H1 (cell line): ENCODE measurements around the gene RHBDD2. TPM values are rescaled to one million over a fixed set of nuclear protein-coding genes. Genes with fewer than 3 reads are reported as not detected.

Experiments
- CTCF ChIA-PET: fragments of 300-600 bp; sonication (Branson Sonifier 250); formaldehyde crosslinking; loops from one replicate; lab custom pipeline; 2021; ENCODE audit not compliant: partially characterized antibody; lab: Charles Lee
- POLR2A ChIA-PET: fragments of 300-600 bp; sonication (Branson Sonifier 250); formaldehyde crosslinking; loops from one replicate; lab custom pipeline; 2021; ENCODE audit warnings: inconsistent platforms; ENCODE audit not compliant: partially characterized antibody; lab: Charles Lee
- DNase-seq, 2 experiments: peaks; one replicate each; pipeline versions ENCODE4 v3.0.0 to v3.0.0-alpha.2; 2010 to 2022; ENCODE audit warnings: low spot score in 2 of 2, low read depth in 1 of 2, mixed read lengths in 1 of 2
- FAIRE-seq: peaks from 2 replicates; lab custom pipeline; 2011; peaks lifted over from hg19 to GRCh38; lab: Jason Lieb, UNC
- H2AFZ ChIP-seq: 2 replicates; pipeline ENCODE4 v1.8.1; 2012; ENCODE audit warnings: low read length, inconsistent platforms
- H2AK5ac ChIP-seq: 2 replicates; pipeline ENCODE4 v1.6.1; 2013; ENCODE audit warnings: low read depth, low read length
- H2BK120ac ChIP-seq: replicated peaks from 2 replicates; pipeline ENCODE3; 2013; ENCODE audit warnings: low read depth, low read length, inconsistent platforms
- H2BK12ac ChIP-seq: 2 replicates; pipeline ENCODE4 v1.6.1; 2013; ENCODE audit warnings: low read depth, low read length
- H2BK15ac ChIP-seq: 2 replicates; pipeline ENCODE4 v1.6.1; 2013; ENCODE audit warnings: low read length
- H2BK20ac ChIP-seq: 2 replicates; pipeline ENCODE4 v1.6.1; 2013; ENCODE audit warnings: low read length
- H2BK5ac ChIP-seq: 2 replicates; pipeline ENCODE4 v1.6.1; 2013; ENCODE audit warnings: low read depth, low read length
- H3K14ac ChIP-seq: 2 replicates; pipeline ENCODE4 v1.6.1; 2013; ENCODE audit warnings: inconsistent platforms; ENCODE audit not compliant: insufficient read length
- H3K18ac ChIP-seq: 2 replicates; pipeline ENCODE4 v1.6.1; 2013; ENCODE audit warnings: low read length; ENCODE audit errors: extremely low read depth
- H3K23ac ChIP-seq: 2 replicates; pipeline ENCODE4 v1.6.1; 2013; ENCODE audit warnings: inconsistent platforms; ENCODE audit not compliant: insufficient read length
- H3K23me2 ChIP-seq: 2 replicates; pipeline ENCODE4 v1.6.1; 2013; ENCODE audit warnings: low read depth, low read length
- H3K27ac ChIP-seq: 2 replicates; pipeline ENCODE4 v1.6.1; 2011; ENCODE audit warnings: low read depth, low read length, inconsistent platforms
- H3K27me3 ChIP-seq, 4 experiments: replicated peaks in 1 of 4; 1 replicate in 1 of 4; 2 replicates in 3 of 4; pipeline versions ENCODE4 v1.6.1 to v1.8.1; 2011 to 2013; ENCODE audit warnings: low read length in 3 of 4, mild to moderate bottlenecking in 3 of 4, inconsistent platforms in 2 of 4, mixed read lengths in 2 of 4, moderate library complexity in 1 of 4; ENCODE audit not compliant: control insufficient read depth in 3 of 4, insufficient read depth in 3 of 4; ENCODE audit errors: extremely low read depth in 1 of 4
- H3K36me3 ChIP-seq, 4 experiments: 2 replicates each; pipeline versions ENCODE4 v1.6.1 to v1.8.1; 2011 to 2013; ENCODE audit warnings: mild to moderate bottlenecking in 4 of 4, low read length in 3 of 4, moderate library complexity in 2 of 4, control low read depth in 1 of 4, inconsistent platforms in 1 of 4; ENCODE audit not compliant: insufficient read depth in 4 of 4, control insufficient read depth in 2 of 4
- H3K4ac ChIP-seq: replicated peaks from 2 replicates; pipeline ENCODE3; 2013; ENCODE audit warnings: low read length, low read depth, mixed read lengths, inconsistent platforms; ENCODE audit not compliant: insufficient read length
- H3K4me1 ChIP-seq, 4 experiments: replicated peaks in 1 of 4; 1 replicate in 1 of 4; 2 replicates in 3 of 4; pipeline versions ENCODE4 v1.6.1 to v1.8.1; 2011 to 2013; ENCODE audit warnings: low read length in 3 of 4, inconsistent platforms in 2 of 4, mixed read lengths in 1 of 4; ENCODE audit not compliant: insufficient read depth in 4 of 4, control insufficient read depth in 3 of 4
- H3K4me2 ChIP-seq, 2 experiments: 2 replicates each; pipeline versions ENCODE4 v1.6.1 to v1.8.1; 2011 to 2013; ENCODE audit warnings: low read depth in 2 of 2, low read length in 2 of 2, control low read depth in 1 of 2, inconsistent platforms in 1 of 2, mild to moderate bottlenecking in 1 of 2; ENCODE audit not compliant: insufficient read depth in 1 of 2
- H3K4me3 ChIP-seq, 4 experiments: fragments of 200-600, 300-600 bp in 1 of 4; sonication (generic), shearing (Covaris generic), sonication (Bioruptor Twin) in 1 of 4; 2 replicates each; pipeline versions ENCODE4 v1.5.1 to v1.8.1; 2011 to 2016; ENCODE audit warnings: low read length in 4 of 4, low read depth in 3 of 4, control low read depth in 2 of 4, inconsistent platforms in 2 of 4, mild to moderate bottlenecking in 2 of 4, mixed read lengths in 1 of 4, moderate library complexity in 1 of 4; ENCODE audit not compliant: insufficient read depth in 2 of 4; ENCODE audit errors: extremely low read depth in 1 of 4
- H3K56ac ChIP-seq: replicated peaks from 2 replicates; pipeline ENCODE3; 2013; ENCODE audit warnings: low read depth, mild to moderate bottlenecking, mixed read lengths, low read length, inconsistent platforms; ENCODE audit not compliant: insufficient read length
- H3K79me1 ChIP-seq: 2 replicates; pipeline ENCODE4 v1.6.1; 2013; ENCODE audit warnings: low read depth, low read length, control low read depth
- H3K79me2 ChIP-seq, 2 experiments: 2 replicates each; pipeline versions ENCODE4 v1.6.1 to v1.8.1; 2012 to 2013; ENCODE audit warnings: low read length in 2 of 2, mild to moderate bottlenecking in 2 of 2, inconsistent platforms in 1 of 2; ENCODE audit not compliant: insufficient read depth in 2 of 2, control insufficient read depth in 1 of 2
- H3K9ac ChIP-seq, 4 experiments: replicated peaks in 1 of 4; 1 replicate in 1 of 4; 2 replicates in 3 of 4; pipeline versions ENCODE4 v1.6.1 to v1.8.1; 2011 to 2013; ENCODE audit warnings: low read depth in 3 of 4, low read length in 3 of 4, control low read depth in 2 of 4, mild to moderate bottlenecking in 2 of 4, moderate library complexity in 2 of 4, inconsistent platforms in 1 of 4; ENCODE audit errors: extremely low read depth in 1 of 4
- H3K9me3 ChIP-seq, 2 experiments: 2 replicates each; pipeline versions ENCODE4 v1.6.1 to v1.8.1; 2012 to 2013; ENCODE audit warnings: mild to moderate bottlenecking in 2 of 2, moderate library complexity in 2 of 2, control low read depth in 1 of 2, inconsistent platforms in 1 of 2, low read depth in 1 of 2, low read length in 1 of 2, mixed read lengths in 1 of 2; ENCODE audit not compliant: insufficient read depth in 2 of 2
- H4K20me1 ChIP-seq, 2 experiments: replicated peaks in 1 of 2; 2 replicates each; pipeline versions ENCODE3 to v1.8.1; 2011 to 2013; ENCODE audit warnings: inconsistent platforms in 2 of 2, low read length in 2 of 2, mild to moderate bottlenecking in 1 of 2; ENCODE audit not compliant: insufficient read depth in 2 of 2, control insufficient read depth in 1 of 2
- H4K5ac ChIP-seq: 2 replicates; pipeline ENCODE4 v1.6.1; 2013; ENCODE audit warnings: low read length, low read depth, mixed read lengths, inconsistent platforms; ENCODE audit not compliant: insufficient read length
- H4K8ac ChIP-seq: 2 replicates; pipeline ENCODE4 v1.8.0; 2013; ENCODE audit warnings: mild to moderate bottlenecking, moderate library complexity, low read length, inconsistent platforms; ENCODE audit not compliant: insufficient read depth; ENCODE audit errors: extremely low read depth
- H4K91ac ChIP-seq: replicated peaks from 2 replicates; pipeline ENCODE3; 2013; ENCODE audit warnings: low read length, mixed read lengths, inconsistent platforms; ENCODE audit not compliant: insufficient read length
- BACH1 ChIP-seq: IDR thresholded peaks from 2 replicates; pipeline ENCODE4 v1.6.1; 2012; ENCODE audit warnings: low read length, improper control_type of control experiment
- CTBP2 ChIP-seq: IDR thresholded peaks from 2 replicates; pipeline ENCODE4 v1.7.0; 2011; ENCODE audit warnings: borderline replicate concordance, mild to moderate bottlenecking, moderate library complexity, mixed read lengths, low read length; ENCODE audit not compliant: insufficient read depth, insufficient read length
- E2F6 ChIP-seq: IDR thresholded peaks from 2 replicates; pipeline ENCODE4 v1.6.1; 2012; ENCODE audit warnings: inconsistent platforms
- KDM5A ChIP-seq: fragments of 200-600 bp; IDR thresholded peaks from 2 replicates; pipeline ENCODE4 v1.7.1; 2012; ENCODE audit warnings: mild to moderate bottlenecking, low read length, inconsistent platforms, mixed read lengths
- MAFK ChIP-seq: IDR thresholded peaks from 2 replicates; pipeline ENCODE4 v1.6.1; 2012; ENCODE audit warnings: low read depth, mild to moderate bottlenecking, improper control_type of control experiment, low read length
- NANOG ChIP-seq: IDR thresholded peaks from 2 replicates; pipeline ENCODE4 v1.6.1; 2011; ENCODE audit warnings: low read length, low read depth, mild to moderate bottlenecking, inconsistent platforms; ENCODE audit not compliant: insufficient read depth, poor library complexity, severe bottlenecking
- POLR2A ChIP-seq, 2 experiments: IDR thresholded peaks; 1 replicate in 1 of 2; 2 replicates in 1 of 2; pipeline ENCODE4 v1.6.1; 2011; ENCODE audit warnings: low read depth in 2 of 2, low read length in 2 of 2, mild to moderate bottlenecking in 2 of 2; ENCODE audit errors: control extremely low read depth in 1 of 2
- POLR2AphosphoS5 ChIP-seq: IDR thresholded peaks from 2 replicates; pipeline ENCODE4 v1.6.1; 2011; ENCODE audit warnings: low read depth, low read length
- SIRT6 ChIP-seq: IDR thresholded peaks from one replicate; pipeline ENCODE4 v1.7.1; 2012; ENCODE audit warnings: low read length, inconsistent platforms
- SP1 ChIP-seq: IDR thresholded peaks from 2 replicates; pipeline ENCODE4 v1.6.1; 2011; ENCODE audit warnings: low read depth, low read length
- TBP ChIP-seq: IDR thresholded peaks from 2 replicates; pipeline ENCODE4 v1.6.1; 2011; ENCODE audit warnings: low read depth, low read length, improper control_type of control experiment
- YY1 ChIP-seq: IDR thresholded peaks from 2 replicates; pipeline ENCODE4 v1.6.1; 2011; ENCODE audit warnings: low read depth, mild to moderate bottlenecking, low read length
- WGBS, 2 experiments: shearing (Covaris generic) in 1 of 2; methylation state at CpG; one replicate each; pipeline versions ENCODE4 v1.1.6 to v1.1.7; 2013 to 2015; ENCODE audit warnings: low lambda C conversion rate in 2 of 2, mixed read lengths in 2 of 2, inconsistent platforms in 1 of 2, low coverage in 1 of 2, missing lambda C conversion rate in 1 of 2; ENCODE audit not compliant: insufficient replicate concordance in 2 of 2, insufficient coverage in 1 of 2, insufficient read length in 1 of 2; ENCODE audit errors: extremely low coverage in 1 of 2, missing lambda C conversion rate in 1 of 2; 5-methylcytosine and 5-hydroxymethylcytosine counted together
- polyA plus RNA-seq, 7 experiments: library from polyadenylated mRNA; depleted of rRNA in 3 of 7; stranded (reverse) in 5 of 7; unstranded in 2 of 7; fragments of >200 nt in 5 of 7; fragments of 200-250 nt in 2 of 7; gene quantifications; 1 replicate in 5 of 7; 2 replicates in 1 of 7; 4 replicates in 1 of 7; pipeline versions ENCODE4 v1.2.1 to v1.2.3, GENCODE V29; 2011 to 2013; ENCODE audit warnings: missing spikeins in 2 of 7, mixed read lengths in 2 of 7
- total RNA-seq: library from RNA; stranded (reverse); fragmentation: NEBNext Ultra II Directional; extraction: Animal tissue kit (Norgen Biotek cat#: 25700); gene quantifications from 2 replicates; pipeline ENCODE4 v1.2.1, GENCODE V29; 2021

Gene RHBDD2
- total and polyA plus RNA-seq, 2 of the 8 experiments (the other 6 are each of a cell fraction or from before 2014, with no cell fraction given), result 28.3 to 65.5 TPM

DNA sequence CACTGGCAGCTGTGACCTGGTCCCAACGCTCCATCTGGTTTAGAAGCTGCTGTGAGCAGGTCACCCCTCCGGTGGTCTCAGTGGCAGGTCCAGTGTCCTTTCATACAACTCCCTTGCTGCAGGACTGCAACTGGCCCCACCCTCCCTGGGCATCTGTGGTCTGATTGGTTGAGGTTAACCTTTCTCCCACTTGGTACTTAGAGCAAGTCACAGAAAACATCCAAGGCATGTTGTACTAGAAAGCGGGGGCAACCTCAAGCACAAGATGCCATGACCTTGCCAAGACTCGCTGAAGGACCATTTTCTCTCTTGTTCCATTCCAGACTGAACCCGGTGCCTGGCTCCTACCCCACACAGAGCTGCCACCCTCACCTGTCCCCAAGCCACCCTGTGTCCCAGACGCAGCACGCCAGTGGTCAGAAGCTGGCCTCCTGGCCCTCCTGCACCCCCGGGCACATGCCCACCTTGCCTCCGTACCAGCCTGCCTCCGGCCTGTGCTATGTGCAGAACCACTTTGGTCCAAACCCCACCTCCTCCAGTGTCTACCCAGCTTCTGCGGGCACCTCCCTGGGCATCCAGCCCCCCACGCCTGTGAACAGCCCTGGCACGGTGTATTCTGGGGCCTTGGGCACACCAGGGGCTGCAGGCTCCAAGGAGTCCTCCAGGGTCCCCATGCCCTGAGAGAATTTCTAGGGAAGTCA, 9.0 kb downstream of the RHBDD2 start:
- 91% methylated on average over 13 of the region's 13 CpGs; no CpG with 5 or more reads in 1 of the 2 experiments for WGBS, 2 experiments
- no peak overlapping the region for H3K14ac ChIP-seq
- H3K23ac ChIP-seq, result no peak overlapping the region
- no peak overlapping the region for H2BK20ac ChIP-seq
- POLR2A ChIA-PET, result interaction anchor here (0.9 to 3.8 kb wide), 3 partner anchors 11 to 27 kb away, joined by 4 to 23 read pairs (median 6); partner anchors contain the start of gene POR
- FAIRE-seq, result no peak
- H3K4me3 ChIP-seq, result no peak overlapping the region
- H4K8ac ChIP-seq, result peak overlapping the region; percentile 45
- no peaks in the 10 kb centered on the region; a peak in 1 of 4 replicates for H3K79me2 ChIP-seq
- no peaks in the 10 kb centered on the region for H3K79me1 ChIP-seq
- H3K9me3 ChIP-seq, result no peaks in the 10 kb centered on the region
- H2BK5ac ChIP-seq, result no peak overlapping the region
- no peak overlapping the region for H3K4me2 ChIP-seq
- H3K18ac ChIP-seq, result no peak overlapping the region
- no peak overlapping the region for H3K9ac ChIP-seq
- no peak for DNase-seq
- no peak overlapping the region for H2BK12ac ChIP-seq
- no peak overlapping the region for H4K91ac ChIP-seq
- H4K20me1 ChIP-seq, result peaks cover 3 to 22% of the 10 kb centered on the region in 2 experiments
- H3K27me3 ChIP-seq, result no peaks in the 10 kb centered on the region
- no peaks in the 10 kb centered on the region for H3K23me2 ChIP-seq
- no peak overlapping the region for H3K27ac ChIP-seq
- H3K56ac ChIP-seq, result no peak overlapping the region
- peaks cover 0 to 2% (median under 1%) of the 10 kb centered on the region in 4 experiments; a peak in 4 of 7 replicates for H3K4me1 ChIP-seq
- CTCF ChIA-PET, result interaction anchor here (1.1 to 1.4 kb wide), 3 partner anchors 73 to 131 kb away, joined by 3 read pairs; no protein-coding TSS in a partner anchor
- no peak overlapping the region for H2AFZ ChIP-seq
- no peak overlapping the region for H4K5ac ChIP-seq
- H3K4ac ChIP-seq, result no peak overlapping the region
- H2BK15ac ChIP-seq, result no peak overlapping the region
- H3K36me3 ChIP-seq, result peaks cover 15 to 47% (median 37%) of the 10 kb centered on the region in 4 experiments
- no peak overlapping the region for H2AK5ac ChIP-seq
- no peak overlapping the region for H2BK120ac ChIP-seq
- TF ChIP-seq E2F6 (no peak), POLR2A (IDR thresholded peaks at IDR 0.05; ENCODE audit: control extremely low read depth in 1 of 2, low read depth in 2 of 2, low read length in 2 of 2) (no peak), CTBP2 (no peak), MAFK (no peak), KDM5A (no peak), YY1 (no peak), TBP (no peak), POLR2AphosphoS5 (no peak), SIRT6 (no peak), SP1 (no peak), NANOG (no peak), BACH1 (no peak)
